Measurements from ENCODE around the gene S100A8.
A peak's percentile ranks its signal among the peaks of the same experiment; 100 is the strongest.

Gene S100A8

GRCh38 chr1:153389973-153390879 is 647 bp downstream of the S100A8 start:
- no peak for DNase-seq

- DNase-seq: no peak
Measured at GRCh38 chr1:153389401-153389800, 1.5 kb downstream of the S100A8 start.

- DNase-seq: no peak
Measured at GRCh38 chr1:153387785-153388184, 3.1 kb downstream of the S100A8 start.

DNA sequence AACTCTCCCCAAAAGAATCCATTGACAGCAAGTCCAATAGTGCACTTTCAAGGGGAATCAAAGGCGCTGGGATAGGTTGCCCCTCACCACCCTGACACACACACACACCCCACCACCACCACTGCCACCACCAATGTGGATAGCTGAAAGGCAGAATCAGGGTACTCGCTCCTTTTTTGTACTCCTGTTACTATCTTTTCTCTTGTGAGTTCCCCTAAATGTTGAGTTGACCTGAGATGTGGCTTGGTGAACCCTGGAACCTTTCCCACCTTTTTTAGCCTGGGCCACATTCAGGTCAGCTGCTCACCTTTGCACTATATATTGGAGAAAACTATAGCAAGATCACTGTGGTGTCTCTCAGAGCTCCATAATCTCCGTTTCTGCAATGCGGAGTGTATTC is 3.9 kb downstream of the S100A8 start:
- no peak for DNase-seq

GRCh38 chr1:153386500-153386901 is 4.4 kb downstream of the S100A8 start:
- peak; percentile 7 for DNase-seq

GRCh38 chr1:153384958-153385580 is 5.8 kb downstream of the S100A8 start:
- DNase-seq: no peak

- no peak for DNase-seq
Measured at GRCh38 chr1:153380711-153381110, 10.2 kb downstream of the S100A8 start.

GRCh38 chr1:153379591-153379990 is 11.3 kb downstream of the S100A8 start:
- DNase-seq: no peak

DNA sequence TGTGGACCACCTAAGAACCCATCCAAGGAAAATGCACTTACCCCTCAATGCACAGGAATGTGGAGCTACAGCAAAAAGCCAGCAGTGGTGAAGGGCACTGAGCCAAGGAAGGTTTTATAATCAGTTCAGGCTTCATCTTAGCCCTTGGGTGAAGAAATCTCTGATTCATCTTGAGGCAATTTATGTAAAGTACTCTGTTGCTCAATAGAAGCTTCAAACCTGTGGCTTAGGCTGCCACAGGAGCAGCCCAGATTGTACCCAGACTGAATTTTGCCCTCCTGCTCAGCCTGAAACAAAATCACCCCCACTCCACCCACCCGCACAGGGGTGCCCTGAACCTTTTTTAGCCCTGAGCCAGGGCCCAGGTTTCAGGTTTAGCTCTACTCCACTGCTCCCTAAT is 15.4 kb downstream of the S100A8 start, which contains the start of gene S100A12:
Gene S100A12 (minus strand): TSS at position 111 of the 400 bp plus-strand sequence. CDS start 1,029 bp downstream, outside the sequence.
- DNase-seq: no peak

DNA sequence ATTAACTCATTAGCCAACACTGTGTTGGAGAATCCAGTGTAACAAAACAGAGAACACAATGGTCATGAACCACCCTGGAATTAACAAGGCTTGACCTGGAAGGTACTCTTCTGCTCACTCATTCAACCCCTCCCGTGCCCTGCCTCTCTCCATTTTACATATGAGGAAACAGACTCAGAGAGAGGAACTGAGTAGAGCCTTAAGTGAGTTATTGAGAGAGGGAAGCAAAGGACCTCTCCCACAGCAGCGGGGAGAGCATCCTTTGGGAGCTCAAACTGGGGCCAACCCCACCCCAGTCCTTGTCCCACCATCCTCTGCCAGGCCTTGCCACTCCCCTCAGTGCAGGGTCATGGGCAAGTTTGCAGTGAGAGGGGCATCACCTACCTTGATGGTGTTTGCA is 16.8 kb downstream of the S100A8 start:
- DNase-seq: no peak

DNA sequence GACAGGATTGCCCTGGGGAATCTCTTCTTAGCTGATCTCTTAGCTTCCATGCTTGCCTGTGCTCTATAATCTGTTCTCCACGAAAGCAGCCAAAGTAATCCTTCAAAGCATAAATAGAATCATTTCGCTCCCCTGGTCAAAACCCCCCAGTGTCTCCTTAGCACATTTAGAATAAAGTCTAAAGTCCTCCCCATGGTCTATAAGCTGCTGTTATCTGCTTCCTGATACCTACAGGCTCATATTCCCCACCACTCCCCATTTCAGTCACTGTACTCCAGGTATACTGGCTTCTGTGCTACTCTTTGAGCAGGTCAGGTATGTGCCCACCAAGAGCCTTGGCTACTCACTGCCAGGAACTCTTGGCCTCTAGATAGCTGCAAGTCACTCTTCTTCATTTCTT is 18.3 kb downstream of the S100A8 start:
- DNase-seq: no peak

DNA sequence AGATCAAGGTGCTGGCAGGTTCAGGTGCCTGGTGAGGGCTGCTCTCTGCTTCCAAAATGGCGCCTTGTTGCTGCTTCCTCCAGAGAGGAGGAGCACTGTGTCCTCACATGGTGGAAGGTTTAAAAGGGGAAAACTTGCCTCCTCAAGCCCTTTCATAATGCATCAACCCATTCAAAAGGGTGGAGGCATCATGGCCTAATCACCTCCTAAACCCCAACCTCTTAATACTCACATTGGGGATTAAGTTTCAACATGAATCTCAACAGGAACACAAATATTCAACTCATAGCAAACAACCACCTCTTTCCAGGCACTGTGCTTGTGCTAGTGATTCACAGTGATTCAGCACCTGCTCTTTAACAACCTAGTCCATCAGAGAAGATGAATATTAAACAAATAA is 19.6 kb downstream of the S100A8 start:
- DNase-seq: no peak

DNA sequence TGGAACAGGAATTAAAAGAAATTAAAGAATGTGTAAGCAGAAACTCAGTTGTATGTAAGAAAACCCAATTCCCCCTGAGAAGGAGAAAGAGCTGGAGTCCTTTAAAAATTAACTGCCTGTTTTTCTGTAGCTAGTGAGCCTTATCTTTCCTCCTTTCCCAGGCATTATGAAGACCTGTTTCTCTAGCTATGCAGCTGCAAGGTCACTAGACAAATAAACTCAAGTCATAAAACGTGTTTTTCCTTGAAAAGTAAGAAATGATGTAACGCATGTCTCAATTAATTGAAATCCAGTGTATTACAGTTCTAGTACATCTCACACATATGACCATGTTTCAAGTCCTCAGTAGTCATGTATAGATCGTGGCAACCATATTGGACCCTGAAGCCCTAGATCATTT is 20.7 kb downstream of the S100A8 start:
- no peak for DNase-seq

GRCh38 chr1:153368495-153368894 is 22.4 kb downstream of the S100A8 start:
- DNase-seq: no peak

- DNase-seq: no peak
Measured at GRCh38 chr1:153367090-153367489, 23.8 kb downstream of the S100A8 start.

DNA sequence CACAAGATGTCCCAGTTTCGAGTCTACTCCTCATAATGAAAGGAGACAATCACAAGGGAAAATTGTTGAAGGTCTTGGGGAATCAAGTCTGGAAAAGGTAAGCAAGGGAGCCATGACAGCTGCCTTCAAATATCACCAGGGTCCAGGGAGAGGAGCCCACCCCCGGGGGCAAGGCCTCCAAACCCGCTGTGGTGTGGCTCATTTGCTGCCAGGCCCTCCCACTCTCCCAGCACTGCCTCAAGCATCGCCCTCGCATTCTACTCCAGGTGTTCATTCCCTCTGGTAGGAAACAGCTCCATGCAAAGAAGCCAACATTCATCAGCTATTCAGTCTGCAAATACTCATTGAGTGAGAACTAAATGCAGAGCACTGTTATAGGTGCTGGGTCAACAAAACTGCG is 24.6 kb downstream of the S100A8 start:
- DNase-seq: no peak

GRCh38 chr1:153365696-153366095 is 25.2 kb downstream of the S100A8 start:
- no peak for DNase-seq

GRCh38 chr1:153364766-153365666 is 25.9 kb downstream of the S100A8 start:
- DNase-seq: no peak

DNA sequence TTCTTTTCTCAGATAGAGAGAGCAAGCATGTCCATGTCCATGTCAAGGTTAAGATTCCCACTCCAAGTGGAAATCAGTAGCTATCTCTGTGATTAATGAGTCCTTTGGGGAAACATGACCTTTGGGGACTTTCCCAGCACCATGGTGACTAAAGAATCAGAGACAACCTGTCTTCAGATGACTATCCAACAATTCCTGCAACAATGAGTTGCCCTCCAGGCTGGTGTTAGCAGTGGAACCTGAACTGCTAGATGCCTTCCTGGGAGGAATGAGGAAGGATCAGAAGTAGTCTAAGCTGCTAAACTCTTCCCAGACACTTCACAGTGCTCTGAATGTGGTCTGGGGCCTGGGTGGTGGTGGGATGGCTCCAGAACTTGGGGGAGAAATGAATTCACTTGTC is 26.7 kb downstream of the S100A8 start:
- DNase-seq: no peak

DNA sequence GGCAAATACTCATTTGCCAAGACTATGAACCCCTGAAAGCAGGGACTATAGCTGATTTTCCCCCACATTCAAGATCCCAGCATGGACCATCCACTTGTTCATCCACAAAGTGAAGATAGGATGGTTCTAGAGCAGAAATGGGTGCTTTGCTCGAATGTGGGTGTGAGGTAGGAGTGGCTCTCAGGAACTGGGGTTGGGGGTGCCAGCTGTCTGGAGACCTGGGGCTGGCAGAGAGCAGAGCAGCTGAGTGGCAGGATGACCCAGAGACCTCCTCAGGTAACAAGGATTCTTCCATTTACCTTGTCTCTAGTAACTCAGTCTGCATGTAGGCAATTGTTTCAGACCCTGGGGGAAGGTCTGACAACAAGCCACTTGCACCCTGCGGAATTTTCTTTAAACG is 27.2 kb downstream of the S100A8 start:
- no peak for DNase-seq

DNA sequence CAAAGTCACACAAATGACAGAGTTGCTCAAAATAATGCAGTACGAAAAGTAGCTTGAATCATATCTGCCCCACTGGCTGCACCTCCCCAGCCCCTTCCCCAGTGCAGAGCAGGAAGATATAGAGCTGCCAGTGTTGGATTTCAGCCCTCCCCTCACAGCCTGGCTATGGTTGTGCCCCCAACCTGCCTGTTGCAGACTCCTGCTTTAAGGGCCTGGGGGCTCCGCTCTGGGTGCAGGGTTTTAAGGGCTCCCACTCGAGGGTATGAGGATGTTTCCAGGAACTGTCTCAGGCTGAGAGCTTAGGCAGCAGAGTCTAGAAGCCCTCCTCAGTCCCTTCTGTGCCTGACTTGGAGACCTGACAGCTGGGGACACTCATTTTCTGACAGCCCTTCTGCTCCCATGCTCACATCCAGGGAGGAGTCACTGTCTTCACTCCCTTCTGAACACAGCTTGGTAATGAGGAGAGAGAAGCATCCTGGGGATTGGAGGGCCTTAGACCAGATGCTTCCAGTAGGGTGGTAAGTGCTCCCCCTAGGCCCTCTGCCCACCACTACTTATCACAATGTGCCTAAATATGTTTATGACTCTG is 28.6 kb downstream of the S100A8 start:
- DNase-seq: no peak

- no peak for DNase-seq
Measured at GRCh38 chr1:153361480-153362109, 29.3 kb downstream of the S100A8 start.
